Glutamatergic neuron (in vitro differentiated cells): ENCODE data around the gene COL5A3. TPM values are rescaled to one million over a fixed set of nuclear protein-coding genes. Genes with fewer than 3 reads are reported as not detected.

ENCODE experiments used
- DNase-seq: peaks from one replicate; pipeline ENCODE4 v3.0.0; 2022
- H3K27ac Mint-ChIP-seq: one replicate; pipeline ENCODE4 v1.8.0; 2020; ENCODE audit warnings: mild to moderate bottlenecking, mixed read lengths, inconsistent platforms; ENCODE audit not compliant: unreplicated experiment
- H3K27me3 Mint-ChIP-seq: one replicate; pipeline ENCODE4 v1.8.0; 2020; ENCODE audit warnings: mild to moderate bottlenecking, moderate library complexity, mixed read lengths, inconsistent platforms; ENCODE audit not compliant: unreplicated experiment
- H3K36me3 Mint-ChIP-seq: one replicate; pipeline ENCODE4 v1.8.0; 2020; ENCODE audit warnings: mild to moderate bottlenecking, mixed read lengths, inconsistent platforms; ENCODE audit not compliant: unreplicated experiment
- H3K4me1 Mint-ChIP-seq: one replicate; pipeline ENCODE4 v1.8.0; 2020; ENCODE audit warnings: mild to moderate bottlenecking, low read depth, mixed read lengths, inconsistent platforms; ENCODE audit not compliant: unreplicated experiment
- H3K4me3 Mint-ChIP-seq: one replicate; pipeline ENCODE4 v1.8.0; 2020; ENCODE audit warnings: mild to moderate bottlenecking, mixed read lengths, inconsistent platforms; ENCODE audit not compliant: unreplicated experiment
- H3K9me3 Mint-ChIP-seq: one replicate; pipeline ENCODE4 v1.8.0; 2020; ENCODE audit warnings: mild to moderate bottlenecking, moderate library complexity, mixed read lengths, inconsistent platforms; ENCODE audit not compliant: unreplicated experiment
- total RNA-seq: library from RNA; stranded (reverse); fragmentation: NEBNext Ultra II Directional; extraction: Animal tissue kit (Norgen Biotek cat#: 25700); gene quantifications from one replicate; pipeline ENCODE4 v1.2.1, GENCODE V29; 2021; ENCODE audit not compliant: unreplicated experiment
- TF ChIP-seq, protein P1 (sequence below): fragments of 200-600 bp; sonication (generic); IDR thresholded peaks from one replicate; pipeline ENCODE4 v1.5.0; 2021; ENCODE audit not compliant: partially characterized antibody, unreplicated experiment

Gene COL5A3
- total RNA-seq, 1 donor from 2014 or later: 0.10 TPM

GRCh38 chr19:10007371-10008183 lies 2.7 kb downstream of the COL5A3 start:
- peaks cover 35% of the 10 kb centered on the region for H3K27me3 Mint-ChIP-seq
- H3K36me3 Mint-ChIP-seq: peaks cover 6% of the 10 kb centered on the region
- TF ChIP-seq, protein P1, sequence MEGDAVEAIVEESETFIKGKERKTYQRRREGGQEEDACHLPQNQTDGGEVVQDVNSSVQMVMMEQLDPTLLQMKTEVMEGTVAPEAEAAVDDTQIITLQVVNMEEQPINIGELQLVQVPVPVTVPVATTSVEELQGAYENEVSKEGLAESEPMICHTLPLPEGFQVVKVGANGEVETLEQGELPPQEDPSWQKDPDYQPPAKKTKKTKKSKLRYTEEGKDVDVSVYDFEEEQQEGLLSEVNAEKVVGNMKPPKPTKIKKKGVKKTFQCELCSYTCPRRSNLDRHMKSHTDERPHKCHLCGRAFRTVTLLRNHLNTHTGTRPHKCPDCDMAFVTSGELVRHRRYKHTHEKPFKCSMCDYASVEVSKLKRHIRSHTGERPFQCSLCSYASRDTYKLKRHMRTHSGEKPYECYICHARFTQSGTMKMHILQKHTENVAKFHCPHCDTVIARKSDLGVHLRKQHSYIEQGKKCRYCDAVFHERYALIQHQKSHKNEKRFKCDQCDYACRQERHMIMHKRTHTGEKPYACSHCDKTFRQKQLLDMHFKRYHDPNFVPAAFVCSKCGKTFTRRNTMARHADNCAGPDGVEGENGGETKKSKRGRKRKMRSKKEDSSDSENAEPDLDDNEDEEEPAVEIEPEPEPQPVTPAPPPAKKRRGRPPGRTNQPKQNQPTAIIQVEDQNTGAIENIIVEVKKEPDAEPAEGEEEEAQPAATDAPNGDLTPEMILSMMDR: no peak
- peaks cover 10% of the 10 kb centered on the region for H3K4me1 Mint-ChIP-seq
- no peak overlapping the region for H3K27ac Mint-ChIP-seq
- H3K9me3 Mint-ChIP-seq: peaks cover 22% of the 10 kb centered on the region
- no peak for DNase-seq
- H3K4me3 Mint-ChIP-seq: no peak overlapping the region

DNA sequence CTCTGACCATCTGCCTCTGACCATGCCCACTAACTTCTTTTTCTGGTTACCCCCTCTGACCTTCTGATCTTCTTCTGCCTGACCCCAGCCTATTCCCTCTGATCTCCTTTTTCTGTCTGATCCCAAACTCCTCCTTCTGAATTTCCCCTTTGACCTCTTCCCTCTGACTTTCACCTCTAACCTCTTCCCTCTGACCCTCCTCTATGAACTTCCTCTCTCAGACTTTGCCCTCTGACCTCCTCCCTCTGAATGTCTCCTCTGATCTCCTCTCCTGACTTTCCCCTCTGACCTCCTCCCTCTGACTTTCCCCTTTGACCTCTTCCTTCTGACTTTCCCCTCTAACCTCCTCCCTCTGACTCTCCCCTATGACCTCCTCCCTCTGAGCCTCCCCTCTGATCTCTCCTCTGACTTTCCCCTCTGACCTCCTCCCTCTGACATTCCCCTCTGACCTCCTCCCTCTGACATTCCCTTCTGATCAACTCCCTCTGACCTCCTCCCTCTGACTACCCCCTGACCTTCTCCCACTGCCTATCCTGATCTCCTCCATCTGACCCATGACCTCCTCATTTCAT lies 3.5 kb downstream of the COL5A3 start:
- DNase-seq: no peak
- Mint-ChIP-seq H3K4me3 (no peak overlapping the region), H3K9me3 (peaks cover 20% of the 10 kb centered on the region), H3K27ac (no peak overlapping the region), H3K4me1 (peaks cover 10% of the 10 kb centered on the region), H3K36me3 (peaks cover 10% of the 10 kb centered on the region), H3K27me3 (peaks cover 32% of the 10 kb centered on the region)
- TF ChIP-seq, protein P1: no peak

- no peak overlapping the region for H3K4me3 Mint-ChIP-seq
- no peak overlapping the region for H3K27ac Mint-ChIP-seq
- no peak for DNase-seq
- H3K4me1 Mint-ChIP-seq: peaks cover 10% of the 10 kb centered on the region
- TF ChIP-seq, protein P1: no peak
- peaks cover 20% of the 10 kb centered on the region for H3K9me3 Mint-ChIP-seq
- peaks cover 31% of the 10 kb centered on the region for H3K27me3 Mint-ChIP-seq
- peaks cover 10% of the 10 kb centered on the region for H3K36me3 Mint-ChIP-seq
Measured at GRCh38 chr19:10006335-10006708, 4.0 kb downstream of the COL5A3 start.

DNA sequence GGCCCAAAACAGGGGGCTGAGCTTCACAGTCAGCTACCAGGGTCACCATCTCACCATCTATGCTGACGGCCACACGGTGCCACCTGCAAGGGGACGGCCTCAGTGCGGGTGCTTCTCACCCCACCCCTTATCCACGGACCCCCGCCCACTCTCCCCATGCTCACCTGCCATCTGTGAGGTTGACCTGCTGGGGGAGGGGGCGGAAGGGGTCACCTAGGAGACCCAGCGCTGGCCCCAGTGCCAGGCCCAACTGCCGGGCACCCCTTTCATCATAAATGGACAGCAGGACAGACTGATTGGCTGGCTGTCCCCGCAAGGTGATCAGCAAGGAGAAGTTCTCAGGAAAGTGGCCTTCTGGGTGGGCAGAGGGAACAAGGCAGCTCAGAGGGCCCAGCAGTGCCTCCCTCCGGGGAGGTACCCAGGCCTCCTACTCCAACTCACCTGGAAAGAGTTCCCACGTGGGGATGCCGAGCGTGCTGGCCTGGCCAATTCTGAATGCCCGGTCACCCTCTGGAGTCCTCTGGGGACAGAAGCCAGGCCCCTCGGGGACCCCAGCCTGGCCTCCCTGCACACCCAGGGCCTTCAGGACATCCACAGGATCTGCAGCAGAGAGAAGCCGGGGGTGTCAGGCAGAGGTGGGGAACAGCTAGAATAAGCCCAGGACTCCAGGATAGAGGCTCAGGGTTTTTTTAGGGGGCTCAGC lies 4.5 kb downstream of the COL5A3 start:
- H3K4me3 Mint-ChIP-seq: no peak overlapping the region
- peaks cover 27% of the 10 kb centered on the region for H3K27me3 Mint-ChIP-seq
- peaks cover 10% of the 10 kb centered on the region for H3K4me1 Mint-ChIP-seq
- no peak overlapping the region for H3K27ac Mint-ChIP-seq
- TF ChIP-seq, protein P1: no peak
- peaks cover 10% of the 10 kb centered on the region for H3K36me3 Mint-ChIP-seq
- DNase-seq: no peak
- H3K9me3 Mint-ChIP-seq: peaks cover 16% of the 10 kb centered on the region

GRCh38 chr19:10004617-10005016 lies 5.7 kb downstream of the COL5A3 start:
- Mint-ChIP-seq H3K27me3 (peaks cover 21% of the 10 kb centered on the region), H3K4me3 (no peak overlapping the region), H3K36me3 (peaks cover 6% of the 10 kb centered on the region), H3K27ac (no peak overlapping the region), H3K9me3 (peaks cover 17% of the 10 kb centered on the region), H3K4me1 (peaks cover 7% of the 10 kb centered on the region)
- no peak for DNase-seq
- TF ChIP-seq, protein P1: no peak
